Left lung (tissue), 10 donors: ENCODE results near the gene RPLP2. TPM values are rescaled to one million over a fixed set of nuclear protein-coding genes. Genes with fewer than 3 reads are reported as not detected.

ENCODE experiments used
- ATAC-seq: fragments of 200-7000 bp; cut with Tn5 transposase; one replicate; pipeline ENCODE4 v1.9.1; 2020; ENCODE audit warnings: moderate library complexity
- DNase-seq, 4 donors: peaks; one replicate each; pipeline ENCODE4 v3.0.0-alpha.2; 2013 to 2020
- H3K27ac ChIP-seq, 2 donors: fragments of 200-600 bp; sonication (generic) in 1 of 2; one replicate each; pipeline versions ENCODE4 v1.5.0 to v1.8.0; 2020 to 2021
- H3K27me3 ChIP-seq, 2 donors: fragments of 200-600 bp; sonication (generic) in 1 of 2; one replicate each; pipeline versions ENCODE4 v1.5.0 to v1.8.0; 2020 to 2021
- H3K36me3 ChIP-seq, 2 donors: fragments of 200-600 bp; sonication (generic) in 1 of 2; one replicate each; pipeline versions ENCODE4 v1.5.0 to v1.8.0; 2020 to 2021
- H3K4me1 ChIP-seq, 2 donors: fragments of 200-600 bp; one replicate each; pipeline ENCODE4 v1.8.0; 2021
- H3K4me3 ChIP-seq, 2 donors: fragments of 200-600 bp; sonication (generic) in 1 of 2; one replicate each; pipeline versions ENCODE4 v1.5.0 to v1.8.0; 2020 to 2021; ENCODE audit warnings: mild to moderate bottlenecking in 1 of 2
- H3K9me3 ChIP-seq, 2 donors: fragments of 200-600 bp; sonication (generic) in 1 of 2; one replicate each; pipeline versions ENCODE4 v1.5.0 to v1.8.0; 2020 to 2021
- CTCF ChIP-seq, 2 donors: fragments of 200-600 bp; sonication (generic) in 1 of 2; IDR thresholded peaks; one replicate each; pipeline versions ENCODE4 v1.5.0 to v1.8.0; 2021; ENCODE audit warnings: antibody characterized with exemption in 2 of 2
- intact Hi-C, 2 donors: fragments of 100-400 bp; cut with DNase I; formaldehyde crosslinking; loops; one replicate each; pipeline versions ENCODE4 v1.11.2 to v1.14.2; 2022
- polyA plus RNA-seq, 6 donors: library from polyadenylated mRNA; unstranded; fragments of 120-200 nt; gene quantifications; one replicate each; pipeline ENCODE4 v1.2.1, GENCODE V29; 2013; ENCODE audit not compliant: insufficient read length in 6 of 6
- total RNA-seq, 2 donors: library from RNA; stranded (reverse); fragmentation: NEBNext Ultra II Directional; extraction: Animal tissue kit (Norgen Biotek cat#: 25700); gene quantifications; one replicate each; pipeline ENCODE4 v1.2.1, GENCODE V29; 2021
- donor health status: DM: no; HTN: yes; CAD: no.
- donor health status: DM: no; HTN: no; CAD: no.

Gene RPLP2
- total and polyA plus RNA-seq, 8 donors: 1,154 to 1,802 (median 1,390) TPM

GRCh38 chr11:824942-825341 lies 15.2 kb downstream of the RPLP2 start:
- Histone ChIP-seq H3K27me3 (peaks cover 0 to 28% of the 10 kb centered on the region in 2 donors), H3K4me3 (no peak overlapping the region), H3K4me1 (peaks cover 48 to 92% of the 10 kb centered on the region in 2 donors), H3K36me3 (peaks cover 0 to 32% of the 10 kb centered on the region in 2 donors), H3K9me3 (no peaks in the 10 kb centered on the region), H3K27ac (peak overlapping the region in 1 of 2 donors; percentile 54)
- intact Hi-C loops: no loop called here
- no peak for ATAC-seq
- TF ChIP-seq CTCF (IDR thresholded peaks at IDR 0.05): no peak
- no peak for DNase-seq

GRCh38 chr11:825366-826226 lies 15.8 kb downstream of the RPLP2 start:
- peaks cover 51 to 92% of the 10 kb centered on the region in 2 donors for H3K4me1 ChIP-seq
- no peaks in the 10 kb centered on the region for H3K9me3 ChIP-seq
- peaks cover 0 to 32% of the 10 kb centered on the region in 2 donors for H3K36me3 ChIP-seq
- peak overlapping the region; percentile 54 to 80 for H3K27ac ChIP-seq
- TF ChIP-seq CTCF (IDR thresholded peaks at IDR 0.05): no peak
- H3K27me3 ChIP-seq: peaks cover 0 to 34% of the 10 kb centered on the region in 2 donors
- intact Hi-C loops: no loop called here
- no peak overlapping the region for H3K4me3 ChIP-seq
- peak; percentile 1 for ATAC-seq
- DNase-seq: no peak

- Histone ChIP-seq H3K27ac (peak overlapping the region; percentile 54 to 80), H3K4me3 (peak overlapping the region in 1 of 2 donors; percentile 53)
These were observed 16.5 kb downstream of the RPLP2 start for GRCh38 chr11:826227-826621.

GRCh38 chr11:826836-827145 lies 17.0 kb downstream of the RPLP2 start:
- DNase-seq (no peak), ATAC-seq (no peak)
- Histone ChIP-seq H3K4me3 (peak overlapping the region; percentile 32 to 53), H3K27me3 (peaks cover 7 to 45% of the 10 kb centered on the region in 2 donors), H3K9me3 (no peaks in the 10 kb centered on the region), H3K36me3 (peaks cover 0 to 32% of the 10 kb centered on the region in 2 donors), H3K4me1 (peaks cover 47 to 92% of the 10 kb centered on the region in 2 donors), H3K27ac (peak overlapping the region; percentile 58 to 80)
- no peak for TF ChIP-seq CTCF (IDR thresholded peaks at IDR 0.05)
- intact Hi-C loops: no loop called here

More at GRCh38 chr11:826227-826621, 16.5 kb downstream of the RPLP2 start:
- Histone ChIP-seq H3K36me3 (peaks cover 0 to 32% of the 10 kb centered on the region in 2 donors), H3K4me1 (peaks cover 51 to 92% of the 10 kb centered on the region in 2 donors), H3K9me3 (no peaks in the 10 kb centered on the region), H3K27me3 (peaks cover 6 to 41% of the 10 kb centered on the region in 2 donors)
- no peak for TF ChIP-seq CTCF (IDR thresholded peaks at IDR 0.05)
- ATAC-seq: no peak
- intact Hi-C loops: no loop called here
- DNase-seq: no peak

GRCh38 chr11:827146-827896 lies 17.6 kb downstream of the RPLP2 start:
- Histone ChIP-seq H3K4me1 (peaks cover 44 to 92% of the 10 kb centered on the region in 2 donors), H3K27me3 (peaks cover 7 to 45% of the 10 kb centered on the region in 2 donors), H3K27ac (peak overlapping the region; percentile 58 to 80), H3K4me3 (peak overlapping the region; percentile 32 to 53), H3K9me3 (no peaks in the 10 kb centered on the region), H3K36me3 (peaks cover 0 to 30% of the 10 kb centered on the region in 2 donors)
- intact Hi-C loops: no loop called here
- peak in 1 of 4 donors; percentile 90 for DNase-seq
- TF ChIP-seq CTCF (IDR thresholded peaks at IDR 0.05): no peak
- peak; percentile 7 for ATAC-seq
